HG03342 (cell line): ENCODE measurements around the gene LRRN4CL.
"Not testable (repeated sequence)": the region's sequence is repeated elsewhere in the genome, so short reads cannot be mapped to it uniquely, and the experiment has no call there.

Source experiments
- ATAC-seq: cut with Tn5 transposase; IDR thresholded peaks from one replicate; pipeline ENCODE4 v1.9.1; 2021; ENCODE audit warnings: mild to moderate bottlenecking, moderate library complexity; ENCODE audit not compliant: unreplicated experiment

The LRRN4CL gene

DNA sequence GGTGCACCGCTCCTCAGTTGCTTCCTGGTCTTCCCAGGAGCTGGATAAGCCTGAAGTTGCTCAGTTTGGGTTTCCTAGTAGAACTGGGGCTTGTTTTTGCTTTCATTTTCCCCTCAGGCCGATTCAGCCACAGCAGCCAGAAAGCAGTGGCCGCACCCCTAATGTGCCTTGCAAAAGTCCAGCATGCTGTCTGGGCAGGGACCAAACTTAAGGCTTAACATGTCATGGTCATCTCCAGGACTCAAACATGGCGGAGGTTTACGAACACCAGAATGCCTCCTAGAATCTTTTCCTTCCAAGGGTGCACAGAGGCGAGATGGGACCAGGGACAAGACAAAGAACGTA lies 20.6 kb upstream of the LRRN4CL start:
- ATAC-seq = no peak

DNA sequence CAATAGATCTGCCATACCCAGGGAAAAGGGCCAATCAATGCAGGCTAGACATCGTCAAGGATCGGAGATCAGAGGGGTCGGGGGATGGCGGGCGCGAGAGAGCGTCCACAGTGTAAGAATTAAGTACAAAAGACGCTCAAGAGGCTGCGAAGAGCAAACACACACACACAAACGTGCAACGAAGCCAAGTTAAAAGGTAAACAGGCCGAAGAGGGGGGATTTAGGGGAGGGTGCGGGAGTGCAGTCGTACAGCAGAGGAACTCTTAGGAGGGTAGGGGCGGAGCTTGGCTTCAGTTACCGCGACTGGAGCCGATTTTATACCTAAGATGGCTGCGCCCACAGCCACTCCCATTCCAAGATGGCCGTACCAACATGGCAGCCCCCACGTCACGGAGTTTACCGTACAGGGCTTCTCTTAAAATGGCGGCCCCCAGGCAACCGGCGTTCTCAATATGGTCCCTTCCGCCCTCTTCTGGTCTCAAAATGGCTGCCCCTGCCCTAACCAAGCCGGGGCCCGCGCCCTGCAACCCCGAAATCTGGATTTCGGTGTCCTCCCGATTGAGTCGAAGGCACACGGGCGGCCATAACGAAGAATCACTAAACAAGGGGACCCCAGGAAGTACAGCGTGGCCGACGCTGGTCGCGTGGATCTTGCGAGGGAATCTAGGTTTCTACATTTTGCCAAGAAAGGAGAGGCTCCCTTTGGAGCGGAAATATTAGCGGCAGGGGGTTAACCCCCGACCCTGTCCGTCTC lies 20.1 kb upstream of the LRRN4CL start:
- ATAC-seq = peak; percentile 67

DNA sequence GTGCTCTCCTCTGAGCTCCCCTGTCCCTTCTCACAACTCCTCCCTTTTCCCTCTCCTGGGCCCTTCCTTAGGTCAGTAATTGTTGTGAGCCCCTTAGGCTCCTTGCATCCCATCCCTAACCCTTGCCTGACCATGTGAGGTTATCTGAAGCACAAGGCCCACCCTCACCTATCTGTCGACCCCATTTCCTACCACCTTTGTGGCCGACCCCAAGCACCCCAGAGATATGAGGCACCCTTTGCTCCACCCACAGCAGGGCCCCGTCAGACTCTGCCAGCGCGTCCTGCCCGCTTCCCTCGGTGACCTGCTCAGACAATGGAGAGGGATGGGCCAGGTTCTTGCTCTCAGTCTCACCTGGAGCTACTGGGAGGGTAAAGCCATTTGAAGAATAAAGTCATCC lies 19.5 kb upstream of the LRRN4CL start:
- ATAC-seq = no peak

DNA sequence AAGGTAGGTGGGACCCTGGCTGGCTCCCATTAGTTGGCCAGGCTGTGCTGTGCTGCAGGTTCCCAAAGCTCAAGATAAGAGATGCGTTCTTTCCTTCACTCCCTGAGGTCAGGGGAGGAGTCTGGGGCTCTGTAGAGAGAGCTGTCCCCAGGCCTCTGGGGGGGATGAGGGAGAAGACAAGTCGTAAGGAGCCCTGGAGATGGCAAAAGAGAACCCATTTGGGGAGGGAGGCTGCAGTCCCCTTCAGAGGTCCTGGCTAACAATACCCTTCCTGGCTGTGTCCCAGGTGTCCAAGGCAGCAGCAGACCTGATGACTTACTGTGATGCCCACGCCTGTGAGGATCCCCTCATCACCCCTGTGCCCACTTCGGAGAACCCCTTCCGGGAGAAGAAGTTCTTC lies 19.1 kb upstream of the LRRN4CL start:
- no peak for ATAC-seq

DNA sequence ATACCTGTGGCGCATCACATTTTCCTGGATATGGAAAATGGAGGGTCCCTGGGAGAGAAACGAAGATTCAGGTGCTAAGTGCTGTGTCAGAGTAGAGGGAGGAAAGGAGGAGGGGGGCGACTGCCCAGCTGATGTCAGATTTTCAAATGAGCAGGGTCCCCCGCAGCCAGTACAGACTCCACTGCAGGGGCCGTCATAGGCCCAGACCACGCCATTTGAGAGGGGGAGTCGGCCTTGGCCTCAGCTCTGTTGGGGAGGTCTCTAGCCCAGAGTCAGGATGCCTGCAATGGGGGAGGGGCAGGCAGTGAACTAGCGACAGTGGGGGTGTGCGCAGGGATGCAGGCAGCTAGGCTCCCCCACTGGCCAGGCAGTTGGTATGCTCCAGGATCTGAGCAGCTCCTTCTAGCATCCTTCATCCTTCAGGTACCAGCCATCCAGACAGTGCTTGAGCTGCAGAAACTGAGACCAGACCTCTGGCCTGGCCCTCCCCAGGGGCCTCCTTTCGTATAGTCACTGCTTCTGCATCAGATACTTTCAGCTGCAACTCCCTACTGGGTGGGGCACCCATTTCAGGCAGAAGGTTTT lies 18.0 kb upstream of the LRRN4CL start, which contains the start of the genes BSCL2 and GNG3:
TSS of gene BSCL2 (minus strand) at position 148 of the 585 bp plus-strand sequence. CDS start 229 bp downstream, outside the sequence.
TSS of gene GNG3 (plus strand) at position 400 of the 585 bp plus-strand sequence. CDS start 620 bp downstream, outside the sequence.
- no peak for ATAC-seq

DNA sequence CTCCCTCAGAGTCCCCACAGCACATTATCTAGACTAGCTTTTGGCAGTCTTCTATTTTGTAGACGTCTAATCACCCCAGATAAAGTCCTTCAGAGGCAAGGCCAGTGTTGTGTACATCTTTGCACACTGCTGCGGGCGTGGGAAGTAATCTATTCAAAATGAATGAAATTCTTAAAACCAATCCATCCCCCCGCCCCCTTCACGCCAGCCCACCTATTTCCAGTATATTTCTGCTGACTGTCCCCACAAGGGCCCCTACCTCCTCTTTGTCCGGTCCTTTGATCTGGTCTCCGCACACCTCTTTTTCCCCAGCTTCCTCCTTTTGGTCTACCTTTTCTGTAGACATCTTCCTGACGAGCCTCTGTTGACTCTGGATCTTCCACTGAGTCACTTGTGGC lies 17.5 kb upstream of the LRRN4CL start:
- ATAC-seq = no peak

DNA sequence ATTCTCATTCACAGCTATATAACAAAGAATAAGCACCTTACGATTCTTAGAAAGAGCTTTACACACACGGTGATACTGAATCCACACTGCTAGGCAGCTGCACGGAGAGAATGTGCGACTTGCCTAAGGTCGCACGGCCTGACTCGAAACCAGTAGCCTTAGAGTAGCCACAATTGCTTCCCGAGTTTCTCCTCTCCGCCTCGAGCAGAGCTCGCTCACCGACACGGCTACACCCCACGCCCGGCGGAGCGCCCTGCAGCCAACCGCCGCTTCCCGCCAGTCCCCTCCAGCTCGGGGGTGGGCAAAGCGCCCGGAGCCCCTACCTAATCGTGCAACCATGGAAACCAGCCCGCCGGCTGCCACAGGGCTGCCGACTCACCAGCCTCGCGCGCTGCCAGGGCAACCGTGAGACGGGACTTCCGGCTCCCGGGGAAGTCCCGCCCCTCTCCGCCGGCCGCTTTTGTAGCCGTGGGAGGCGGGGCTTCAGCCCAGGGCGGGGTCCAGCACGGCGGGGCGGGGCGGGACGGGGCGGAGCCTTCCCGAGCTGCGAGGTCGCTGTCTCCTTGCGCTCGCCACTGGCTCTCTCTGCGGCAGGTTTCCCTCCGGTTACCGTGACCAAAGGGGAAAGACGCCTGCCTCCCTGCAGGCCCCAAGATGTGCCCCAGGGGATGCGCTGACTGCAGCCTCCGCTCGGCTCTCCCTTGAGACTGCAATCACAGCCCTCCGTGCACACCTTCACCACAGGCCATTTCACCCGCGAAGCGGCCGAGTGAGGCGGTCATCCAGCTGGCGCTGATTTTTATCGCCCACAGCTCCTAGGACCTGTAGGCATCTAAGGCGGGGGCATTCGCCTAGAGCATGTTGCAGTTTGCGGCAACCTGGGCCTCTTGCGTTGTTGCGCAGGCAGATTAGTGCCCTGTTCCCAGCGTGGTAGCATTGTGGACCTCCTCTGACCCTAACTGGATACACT lies 16.8 kb upstream of the LRRN4CL start:
- peak; percentile 59 for ATAC-seq

DNA sequence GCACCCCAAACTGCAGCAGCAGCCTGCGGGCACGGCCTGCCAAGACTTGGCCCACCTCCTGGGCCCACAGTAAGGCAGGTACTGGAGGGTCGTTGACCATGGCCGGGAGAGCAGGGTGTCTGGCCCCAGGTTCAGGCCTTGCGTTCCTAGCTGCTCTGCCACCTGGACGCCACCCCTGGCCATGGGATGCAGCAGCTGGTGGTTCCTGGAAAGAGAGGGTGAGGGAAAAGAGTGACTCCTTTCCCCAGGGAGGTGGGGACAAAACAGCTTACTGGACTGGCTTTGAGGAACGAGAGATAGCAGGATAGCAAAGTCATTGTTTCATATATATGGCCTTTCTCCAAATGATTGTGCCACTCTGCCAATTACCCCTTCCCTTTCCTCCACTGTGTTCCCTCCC lies 16.1 kb upstream of the LRRN4CL start:
- no peak for ATAC-seq

DNA sequence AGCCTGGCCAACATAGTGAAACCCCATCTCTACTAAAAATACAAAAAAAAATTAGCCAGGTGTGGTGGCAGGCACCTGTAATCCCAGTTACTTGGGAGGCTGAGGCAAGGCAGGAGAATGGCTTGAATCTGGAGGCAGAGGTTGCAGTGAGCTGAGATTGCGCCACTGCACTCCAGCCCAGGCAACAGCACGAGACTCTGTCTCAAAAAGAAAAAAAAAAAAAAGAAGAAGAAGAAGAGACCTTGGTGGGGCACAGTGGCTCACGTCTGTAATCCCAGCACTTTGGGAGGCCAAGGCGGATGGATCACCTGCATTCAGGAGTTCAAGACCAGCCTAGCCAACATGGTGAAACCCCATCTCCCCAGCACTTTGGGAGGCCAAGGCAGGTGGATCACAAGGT lies 14.6 kb upstream of the LRRN4CL start:
- not testable (repeated sequence) for ATAC-seq

DNA sequence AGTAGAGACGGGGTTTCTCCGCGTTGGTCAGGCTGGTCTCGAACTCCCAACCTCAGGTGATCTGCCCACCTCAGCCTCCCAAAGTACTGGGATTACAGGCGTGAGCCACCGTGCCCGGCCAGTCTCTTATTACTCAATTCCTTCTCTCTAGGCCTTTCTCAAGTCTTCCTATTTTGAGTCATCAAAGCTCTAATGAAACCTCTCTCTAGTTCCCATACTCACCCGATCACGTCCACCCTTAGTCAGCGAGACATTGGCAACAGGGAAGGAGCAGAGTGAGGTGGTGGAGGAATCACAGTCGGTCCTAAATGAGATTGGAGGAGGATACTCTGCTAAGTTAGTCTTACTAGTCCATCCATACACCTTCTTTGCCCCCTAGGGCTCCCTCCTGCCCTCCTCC lies 12.9 kb upstream of the LRRN4CL start:
- no peak for ATAC-seq

DNA sequence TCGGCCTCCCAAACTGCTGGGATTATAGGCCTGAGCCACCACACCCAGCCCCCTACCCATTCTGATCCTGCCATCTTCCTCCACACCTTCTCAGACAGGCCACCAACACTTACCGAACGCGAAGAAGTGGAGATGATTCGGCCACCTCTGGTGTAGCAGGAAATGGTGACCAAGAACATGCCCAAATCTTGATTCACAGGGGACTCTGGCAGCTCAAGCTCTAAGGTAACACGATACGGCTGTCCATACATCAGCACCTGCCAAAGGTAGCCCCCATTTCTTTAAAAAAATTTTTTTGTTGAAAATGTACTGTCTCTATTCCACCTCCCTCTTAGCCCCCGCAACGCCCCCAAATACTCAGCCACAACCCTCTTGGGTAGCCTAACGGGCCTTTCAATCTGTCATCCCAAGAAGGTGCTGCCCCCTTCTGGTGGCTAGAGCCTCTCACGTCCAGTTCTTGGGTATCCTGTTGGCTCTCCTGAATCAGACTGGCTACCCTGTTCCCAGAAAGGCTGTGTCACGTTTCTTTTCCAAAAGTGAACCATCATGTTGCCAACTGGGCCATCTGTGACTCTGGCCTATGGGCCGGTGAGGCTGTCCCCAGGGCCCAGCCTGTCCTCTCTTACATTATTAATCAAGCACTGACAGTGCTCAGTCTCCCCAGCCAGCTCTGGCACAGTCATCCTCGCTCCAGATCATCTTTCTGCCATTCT lies 5.3 kb upstream of the LRRN4CL start:
- ATAC-seq = no peak

DNA sequence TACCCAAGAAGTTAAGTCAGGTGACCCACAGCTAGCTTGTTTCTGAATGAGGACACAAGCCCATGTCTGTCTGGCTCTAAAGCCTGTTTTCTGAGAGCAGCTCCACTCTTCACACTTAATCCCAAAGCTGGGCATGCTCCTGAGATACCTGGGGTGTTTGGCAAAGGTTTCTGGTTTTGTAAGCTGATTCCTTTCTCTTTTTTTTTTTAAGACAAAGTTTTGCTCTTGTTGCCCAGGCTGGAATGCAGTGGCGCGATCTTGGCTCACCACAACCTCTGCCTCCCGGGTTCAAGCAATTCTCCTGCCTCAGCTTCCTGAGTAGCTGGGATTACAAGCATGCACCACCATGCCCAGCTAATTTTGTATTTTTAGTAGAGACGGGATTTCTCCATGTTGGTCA lies 4.3 kb upstream of the LRRN4CL start:
- not testable (repeated sequence) for ATAC-seq

DNA sequence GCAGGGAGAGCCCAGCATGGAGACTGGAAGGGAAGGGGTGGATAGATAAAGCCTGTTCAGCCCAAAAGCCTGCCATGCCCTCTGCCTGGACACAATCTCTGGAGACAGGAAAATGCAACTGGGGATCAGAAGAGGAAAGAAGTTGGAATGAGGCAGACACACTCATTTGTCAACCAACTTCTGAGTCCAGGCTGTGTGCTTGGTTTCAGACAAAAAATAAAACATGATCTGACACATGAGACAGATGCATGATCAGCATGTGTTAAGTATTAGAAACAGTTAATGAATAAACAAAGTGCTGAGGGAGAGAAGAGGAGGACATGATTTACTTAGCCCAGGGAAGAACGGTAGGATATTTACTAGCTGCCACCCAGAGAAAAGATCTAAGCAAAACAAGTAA lies 839 bp downstream of the LRRN4CL start:
- no peak for ATAC-seq

DNA sequence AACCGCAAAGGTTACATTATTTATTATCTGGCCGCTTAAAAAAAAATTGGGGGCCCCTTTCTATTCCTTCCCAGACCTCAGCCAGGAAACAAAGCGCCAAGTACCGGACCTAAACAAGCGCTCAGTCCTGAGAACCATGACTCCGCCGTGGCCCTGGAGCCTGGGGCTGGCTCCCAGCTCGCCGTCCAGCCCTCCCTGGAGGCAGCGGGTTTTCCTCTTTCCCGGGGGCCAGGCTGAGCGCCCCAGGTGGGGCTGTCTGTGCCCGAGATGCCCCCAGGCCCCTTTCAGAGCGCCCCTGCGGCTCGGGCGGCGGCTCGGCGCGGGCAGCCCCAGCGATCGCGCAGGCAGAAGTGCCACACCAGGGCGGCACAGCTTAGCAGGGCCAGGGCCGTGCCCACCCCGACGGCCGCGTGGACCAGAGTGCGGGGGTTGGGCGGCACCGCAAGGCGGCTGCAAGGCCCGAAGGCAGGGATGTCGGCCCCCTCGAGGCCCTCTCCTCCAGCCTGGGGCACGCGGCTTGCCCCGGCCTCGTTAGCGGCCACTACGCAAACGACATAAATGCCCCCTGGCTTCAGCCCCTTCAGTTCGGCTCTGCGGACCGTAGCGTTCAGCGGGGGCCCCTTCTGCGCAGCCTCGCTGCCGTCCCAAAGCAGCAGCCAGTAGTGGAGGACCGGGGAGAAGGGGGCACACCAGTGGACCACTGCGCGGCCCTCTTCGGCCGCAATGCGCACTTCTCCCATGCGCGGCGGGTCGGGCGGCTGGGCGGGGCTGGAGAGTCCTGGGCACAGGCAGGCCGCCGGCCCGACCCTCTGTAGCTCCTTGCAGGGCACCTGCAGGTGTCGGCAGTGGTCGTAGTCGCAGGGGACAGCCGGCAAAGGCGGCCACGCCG lies 1.6 kb downstream of the LRRN4CL start:
- no peak for ATAC-seq

DNA sequence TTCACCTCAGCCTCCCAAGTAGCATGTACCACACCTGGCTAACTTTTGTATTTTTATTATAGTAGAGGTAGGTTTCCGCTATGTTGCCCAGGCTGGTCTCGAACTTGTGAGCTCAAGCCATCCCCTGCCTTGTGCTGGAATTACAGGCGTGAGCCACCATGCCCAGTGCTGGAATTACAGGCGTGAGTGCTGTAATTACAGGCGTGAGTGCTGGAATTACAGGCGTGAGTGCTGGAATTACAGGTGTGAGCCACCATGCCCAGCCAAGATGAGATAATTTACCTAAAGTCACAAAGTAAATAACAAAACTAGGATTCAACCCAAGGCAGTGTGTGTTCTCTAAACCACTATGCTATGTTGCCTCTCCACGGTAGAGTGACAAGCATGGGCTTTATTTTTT lies 6.8 kb downstream of the LRRN4CL start:
- no peak for ATAC-seq

DNA sequence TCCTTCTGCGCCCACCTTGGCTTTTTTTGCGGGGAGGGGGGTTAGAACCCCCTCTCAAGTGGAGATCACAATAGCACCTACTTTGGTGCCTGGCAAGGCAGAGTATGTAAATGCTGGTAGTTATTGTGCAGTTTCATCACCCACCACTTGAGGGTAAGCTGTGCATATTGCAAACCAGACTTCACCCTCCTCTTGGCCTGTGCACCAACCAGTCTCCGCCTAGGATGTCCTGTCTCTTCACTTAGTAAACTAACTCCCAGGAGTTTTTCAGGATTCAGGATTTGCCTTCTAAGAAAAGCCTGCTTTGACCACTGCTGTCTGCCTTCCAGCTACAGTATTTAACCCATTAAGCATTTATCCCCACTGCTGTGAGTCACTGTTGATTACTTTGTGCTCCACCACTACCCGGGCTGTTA lies 8.5 kb downstream of the LRRN4CL start:
- ATAC-seq = no peak

DNA sequence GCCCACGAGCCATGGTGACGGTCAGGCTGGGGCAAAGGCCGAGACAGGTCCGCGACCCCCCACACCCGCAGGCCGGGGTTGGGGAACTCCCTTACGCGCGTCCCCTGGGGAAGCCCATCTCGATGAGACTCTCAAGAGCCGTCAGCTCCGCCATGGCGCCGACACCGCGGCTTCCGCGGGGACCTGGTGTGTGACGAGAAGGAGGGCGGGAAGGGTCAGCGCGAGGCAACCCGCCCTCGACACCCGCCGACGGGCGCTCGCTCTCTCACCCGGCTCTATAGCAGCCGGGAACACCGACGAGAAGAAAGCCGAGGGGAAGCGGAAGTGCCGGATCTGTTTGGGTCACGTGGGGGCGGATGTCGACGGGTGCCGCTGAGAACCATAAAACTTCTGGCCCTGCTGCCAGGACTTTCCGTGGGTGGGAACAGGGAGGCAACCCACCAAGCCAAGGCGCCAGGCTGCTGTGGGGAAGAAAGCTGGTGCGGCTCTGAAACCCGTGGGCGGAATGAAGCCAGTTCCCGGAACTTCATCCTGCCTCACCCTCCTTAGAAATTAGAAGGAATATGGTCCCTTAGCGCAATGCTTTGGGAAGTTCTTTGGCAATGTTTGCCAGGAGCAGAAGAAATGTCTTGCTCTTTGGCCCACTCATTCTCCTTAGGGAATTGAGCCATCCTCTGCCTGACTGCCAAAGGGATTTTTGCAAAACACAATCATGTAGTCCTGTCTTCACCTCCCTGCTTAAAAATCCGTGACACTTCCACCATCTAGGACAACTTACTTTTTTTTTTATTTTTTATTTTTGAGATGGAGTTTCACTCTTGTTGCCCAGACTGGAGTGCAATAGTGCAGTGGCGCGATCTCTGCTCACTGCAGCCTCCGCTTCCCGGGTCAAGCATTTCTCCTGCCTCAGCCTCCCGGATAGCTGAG lies 10.3 kb downstream of the LRRN4CL start, which contains the start of gene UBXN1:
TSS of gene UBXN1 (minus strand) at position 304 of the 927 bp plus-strand sequence. CDS start at position 154, 150 bp downstream.
- ATAC-seq = peak; percentile 75

DNA sequence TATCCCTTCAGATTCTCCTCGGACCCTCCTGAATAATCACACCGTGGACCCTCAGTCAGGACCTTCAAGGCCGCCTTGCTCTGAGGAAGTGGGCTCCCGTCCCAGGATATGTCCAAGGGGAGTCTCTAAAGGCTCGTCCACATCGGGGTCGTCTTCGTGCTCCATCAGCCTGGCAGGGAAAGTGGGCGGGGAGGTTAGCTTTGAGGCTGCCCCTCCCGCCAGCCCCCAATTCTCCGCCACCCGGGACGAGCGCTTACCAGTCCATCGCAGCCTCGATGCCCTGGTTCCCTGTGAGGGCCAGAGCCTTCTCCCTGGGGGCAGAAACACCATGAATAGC lies 10.9 kb downstream of the LRRN4CL start:
- ATAC-seq = peak; percentile 17

DNA sequence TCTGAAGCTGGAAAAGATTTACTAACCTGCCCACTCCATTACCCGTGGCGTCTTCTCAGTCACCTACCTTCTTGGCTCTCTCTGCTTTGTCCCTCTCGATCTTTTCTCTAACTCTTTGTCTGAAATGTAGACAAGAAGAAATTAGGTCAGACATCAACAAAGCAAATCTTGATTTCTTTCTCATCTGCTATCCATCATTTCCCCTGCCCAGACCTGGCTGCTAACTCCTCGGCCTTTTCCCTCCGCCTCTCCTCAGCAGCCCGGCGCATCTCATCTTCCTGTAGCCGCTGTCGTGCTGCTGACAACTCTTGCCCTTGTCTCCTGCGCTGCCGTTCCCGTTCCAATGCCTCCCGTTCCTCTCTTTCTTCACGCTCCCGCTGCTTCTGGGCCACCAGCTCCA lies 11.6 kb downstream of the LRRN4CL start:
- no peak for ATAC-seq
